ENCODE data around the gene MINAR1. TPM values are rescaled to one million over a fixed set of nuclear protein-coding genes. Genes with fewer than 3 reads are reported as not detected.

MINAR1 gene
- total and polyA plus RNA-seq, 11 donors, result 0.04 to 0.29 (median 0.12) TPM; not detected in 2

- intact Hi-C loops (cut with DNase I), result no loop called here
- Histone ChIP-seq H3K27ac (no peak overlapping the region), H3K4me1 (no peaks in the 10 kb centered on the region), H3K4me3 (no peak overlapping the region), H3K36me3 (no peaks in the 10 kb centered on the region), H3K27me3 (peaks cover 0 to 7% (median 0%) of the 10 kb centered on the region in 9 donors), H3K9me3 (peaks cover 0 to 7% (median under 1%) of the 10 kb centered on the region in 12 donors)
- ATAC-seq, result no peak
- no peak for DNase-seq
- TF ChIP-seq, protein P1, sequence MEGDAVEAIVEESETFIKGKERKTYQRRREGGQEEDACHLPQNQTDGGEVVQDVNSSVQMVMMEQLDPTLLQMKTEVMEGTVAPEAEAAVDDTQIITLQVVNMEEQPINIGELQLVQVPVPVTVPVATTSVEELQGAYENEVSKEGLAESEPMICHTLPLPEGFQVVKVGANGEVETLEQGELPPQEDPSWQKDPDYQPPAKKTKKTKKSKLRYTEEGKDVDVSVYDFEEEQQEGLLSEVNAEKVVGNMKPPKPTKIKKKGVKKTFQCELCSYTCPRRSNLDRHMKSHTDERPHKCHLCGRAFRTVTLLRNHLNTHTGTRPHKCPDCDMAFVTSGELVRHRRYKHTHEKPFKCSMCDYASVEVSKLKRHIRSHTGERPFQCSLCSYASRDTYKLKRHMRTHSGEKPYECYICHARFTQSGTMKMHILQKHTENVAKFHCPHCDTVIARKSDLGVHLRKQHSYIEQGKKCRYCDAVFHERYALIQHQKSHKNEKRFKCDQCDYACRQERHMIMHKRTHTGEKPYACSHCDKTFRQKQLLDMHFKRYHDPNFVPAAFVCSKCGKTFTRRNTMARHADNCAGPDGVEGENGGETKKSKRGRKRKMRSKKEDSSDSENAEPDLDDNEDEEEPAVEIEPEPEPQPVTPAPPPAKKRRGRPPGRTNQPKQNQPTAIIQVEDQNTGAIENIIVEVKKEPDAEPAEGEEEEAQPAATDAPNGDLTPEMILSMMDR (IDR thresholded peaks at IDR 0.05), result no peak
- TF ChIP-seq POLR2A (IDR thresholded peaks at IDR 0.05), result no peak
- WGBS, 4 donors, result 68 to 75% (median 72%) methylated on average over 7 of the region's 7 CpGs
Observed at GRCh38 chr15:79440355-79440908, 8.3 kb downstream of the MINAR1 start.

GRCh38 chr15:79442911-79443310, 10.8 kb downstream of the MINAR1 start:
- Histone ChIP-seq H3K36me3 (no peaks in the 10 kb centered on the region), H3K4me3 (no peak overlapping the region), H3K27ac (no peak overlapping the region), H3K9me3 (peaks cover 0 to 28% (median 10%) of the 10 kb centered on the region in 12 donors), H3K4me1 (no peaks in the 10 kb centered on the region), H3K27me3 (no peaks in the 10 kb centered on the region)
- DNase-seq (no peak), ATAC-seq (no peak)
- intact Hi-C loops (cut with DNase I), result no loop called here
- TF ChIP-seq, protein P1 (IDR thresholded peaks at IDR 0.05), result no peak
- TF ChIP-seq POLR2A (IDR thresholded peaks at IDR 0.05), result no peak
- WGBS, 4 donors, result 51 to 56% (median 51%) methylated on average over 4 of the region's 4 CpGs

DNA sequence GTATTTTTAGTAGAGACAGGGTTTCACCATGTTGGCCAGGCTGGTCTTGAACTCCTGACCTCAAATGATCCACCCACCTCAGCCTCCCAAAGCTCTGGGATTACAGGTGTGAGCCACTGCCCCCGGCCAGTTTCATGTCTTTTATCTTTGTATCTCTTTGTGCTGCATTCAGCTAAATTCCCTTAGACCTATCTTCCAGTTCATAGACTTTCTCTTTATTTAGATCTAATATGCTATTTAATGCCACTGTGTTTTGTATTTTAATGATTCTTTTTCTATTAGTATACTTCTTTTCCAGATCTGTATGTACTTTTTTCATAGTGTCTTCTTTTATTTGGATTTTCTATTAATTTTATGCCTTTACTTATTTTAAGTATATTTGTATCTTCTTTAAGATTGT, 14.9 kb downstream of the MINAR1 start:
- TF ChIP-seq POLR2A (IDR thresholded peaks at IDR 0.05), result no peak
- TF ChIP-seq, protein P1 (IDR thresholded peaks at IDR 0.05), result no peak
- no peak for ATAC-seq
- 78 to 92% (median 85%) methylated on average over 1 of the region's 1 CpG for WGBS, 4 donors
- intact Hi-C loops (cut with DNase I), result no loop called here
- Histone ChIP-seq H3K9me3 (peaks cover 0 to 28% (median 10%) of the 10 kb centered on the region in 12 donors), H3K27me3 (peaks cover 0 to 33% (median 13%) of the 10 kb centered on the region in 9 donors), H3K27ac (no peak overlapping the region), H3K4me1 (no peaks in the 10 kb centered on the region), H3K36me3 (no peaks in the 10 kb centered on the region), H3K4me3 (no peak overlapping the region)
- no peak for DNase-seq

DNA sequence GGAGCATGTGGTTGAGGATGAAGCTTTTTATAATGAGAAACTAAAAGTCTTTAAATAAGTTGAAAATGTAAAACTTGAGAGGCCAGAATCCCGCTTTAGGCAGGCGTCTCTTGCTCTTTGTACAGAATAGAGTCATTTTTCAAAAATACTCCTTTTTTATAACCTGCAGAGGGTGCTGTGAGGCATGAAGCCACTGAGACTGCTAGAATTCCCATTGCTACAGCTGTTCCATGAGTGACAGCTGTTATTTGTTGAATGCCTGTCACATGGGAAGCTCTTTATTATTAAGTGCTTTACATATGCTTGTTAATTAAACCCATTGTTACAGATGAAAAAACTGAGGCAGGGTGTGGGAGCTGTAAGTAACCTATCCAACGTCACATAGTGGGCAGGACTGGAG, 18.5 kb downstream of the MINAR1 start:
- Histone ChIP-seq H3K4me3 (no peak overlapping the region), H3K27ac (no peak overlapping the region), H3K36me3 (no peaks in the 10 kb centered on the region), H3K4me1 (no peaks in the 10 kb centered on the region), H3K9me3 (peaks cover 0 to 21% (median 7%) of the 10 kb centered on the region in 12 donors), H3K27me3 (peaks cover 0 to 36% (median 13%) of the 10 kb centered on the region in 9 donors)
- DNase-seq, result no peak
- WGBS, 4 donors, result 78 to 80% (median 79%) methylated on average over 3 of the region's 3 CpGs
- TF ChIP-seq POLR2A (IDR thresholded peaks at IDR 0.05), result no peak
- TF ChIP-seq, protein P1 (IDR thresholded peaks at IDR 0.05), result no peak
- no peak for ATAC-seq
- intact Hi-C loops (cut with DNase I), result no loop called here
